ENCODE data around the gene GINS1.

GRCh38 chr20:25402583-25402982 is 4.9 kb upstream of the GINS1 start:
- TF ChIP-seq TAF1 (IDR thresholded peaks at IDR 0.05; ENCODE audit: low read depth, low read length) (no peak), USF2 (IDR thresholded peaks at IDR 0.05; ENCODE audit: low read length) (no peak), JUN (IDR thresholded peaks at IDR 0.05; ENCODE audit: low read depth, low read length) (no peak), JUND (IDR thresholded peaks at IDR 0.05; ENCODE audit: low read length) (no peak), POLR2A (IDR thresholded peaks at IDR 0.05; ENCODE audit: control extremely low read depth in 1 of 2, low read depth in 2 of 2, low read length in 2 of 2) (no peak), CTCF (IDR thresholded peaks at IDR 0.05; ENCODE audit: control extremely low read depth in 1 of 3, insufficient read depth in 1 of 3, low read depth in 1 of 3, low read length in 3 of 3) (no peak), CEBPB (IDR thresholded peaks at IDR 0.05; ENCODE audit: low read depth, low read length) (no peak), NRF1 (IDR thresholded peaks at IDR 0.05; ENCODE audit: low read depth, low read length) (no peak), BRCA1 (IDR thresholded peaks at IDR 0.05; ENCODE audit: low read depth, low read length) (no peak), RNF2 (IDR thresholded peaks at IDR 0.05; ENCODE audit: borderline replicate concordance, low read depth, low read length, missing control alignments, poor library complexity, severe bottlenecking) (no peak), GABPA (IDR thresholded peaks at IDR 0.05; ENCODE audit: borderline replicate concordance, insufficient read depth, low read length) (no peak), SUZ12 (IDR thresholded peaks at IDR 0.05; ENCODE audit: low read length) (no peak)

Data from H1 (cell line).